ENCODE data around the gene IGFBP7. TPM values are rescaled to one million over a fixed set of nuclear protein-coding genes. Genes with fewer than 3 reads are reported as not detected.

IGFBP7 gene
- 100 to 1,000 TPM in 3 of 6 donors, 10 to 100 TPM in 3; 49.4 to 324 (median 120) TPM for total RNA-seq
- polyA plus RNA-seq: 100 to 1,000 TPM; 156 to 186 TPM

GRCh38 chr4:57109847-57110639 lies at the start of gene IGFBP7:
Gene IGFBP7, minus strand, starts transcription at chr4:57110385. Its CDS starts 34 bp downstream, at chr4:57110351.
- H3K27me3 ChIP-seq: no peaks in the 10 kb centered on the region
- DNase-seq: peak; percentile 27 to 71 (median 48)
- H3K4me1 ChIP-seq: peaks cover 0 to 6% (median 0%) of the 10 kb centered on the region in 3 donors
- intact Hi-C loops (cut with DNase I): no loop called here
- no peak for FAIRE-seq
- 2% methylated on average over 57 to 101 of the region's 101 CpGs for WGBS, 2 donors
- H3K27ac ChIP-seq: peak within 1 kb of the TSS; percentile 36 to 81 (median 68)
- no peaks in the 10 kb centered on the region for H3K36me3 ChIP-seq
- peak; percentile 76 to 87 (median 82) for ATAC-seq
- H3K9me3 ChIP-seq: no peaks in the 10 kb centered on the region
- peak within 1 kb of the TSS; percentile 24 to 56 (median 41) for H3K4me3 ChIP-seq
- TF ChIP-seq, protein P1, sequence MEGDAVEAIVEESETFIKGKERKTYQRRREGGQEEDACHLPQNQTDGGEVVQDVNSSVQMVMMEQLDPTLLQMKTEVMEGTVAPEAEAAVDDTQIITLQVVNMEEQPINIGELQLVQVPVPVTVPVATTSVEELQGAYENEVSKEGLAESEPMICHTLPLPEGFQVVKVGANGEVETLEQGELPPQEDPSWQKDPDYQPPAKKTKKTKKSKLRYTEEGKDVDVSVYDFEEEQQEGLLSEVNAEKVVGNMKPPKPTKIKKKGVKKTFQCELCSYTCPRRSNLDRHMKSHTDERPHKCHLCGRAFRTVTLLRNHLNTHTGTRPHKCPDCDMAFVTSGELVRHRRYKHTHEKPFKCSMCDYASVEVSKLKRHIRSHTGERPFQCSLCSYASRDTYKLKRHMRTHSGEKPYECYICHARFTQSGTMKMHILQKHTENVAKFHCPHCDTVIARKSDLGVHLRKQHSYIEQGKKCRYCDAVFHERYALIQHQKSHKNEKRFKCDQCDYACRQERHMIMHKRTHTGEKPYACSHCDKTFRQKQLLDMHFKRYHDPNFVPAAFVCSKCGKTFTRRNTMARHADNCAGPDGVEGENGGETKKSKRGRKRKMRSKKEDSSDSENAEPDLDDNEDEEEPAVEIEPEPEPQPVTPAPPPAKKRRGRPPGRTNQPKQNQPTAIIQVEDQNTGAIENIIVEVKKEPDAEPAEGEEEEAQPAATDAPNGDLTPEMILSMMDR (IDR thresholded peaks at IDR 0.05): no peak

GRCh38 chr4:57159866-57160265 lies 49.7 kb upstream of the IGFBP7 start:
- H3K36me3 ChIP-seq: no peaks in the 10 kb centered on the region
- intact Hi-C loops (cut with DNase I): no loop called here
- 60 to 76% methylated on average over 1 of the region's 1 CpG for WGBS, 2 donors
- H3K4me3 ChIP-seq: no peak overlapping the region
- H3K9me3 ChIP-seq: no peaks in the 10 kb centered on the region
- no peak overlapping the region for H3K27ac ChIP-seq
- no peaks in the 10 kb centered on the region for H3K27me3 ChIP-seq
- TF ChIP-seq, protein P1 (IDR thresholded peaks at IDR 0.05): no peak
- FAIRE-seq: no peak
- no peak for ATAC-seq
- no peak for DNase-seq
- H3K4me1 ChIP-seq: peaks cover 0 to 3% (median 0%) of the 10 kb centered on the region in 3 donors

GRCh38 chr4:57158762-57159161 lies 48.6 kb upstream of the IGFBP7 start:
- WGBS, 2 donors: 83% methylated on average over 1 of the region's 1 CpG

GRCh38 chr4:57158221-57158620 lies 48.0 kb upstream of the IGFBP7 start:
- H3K4me1 ChIP-seq: peaks cover 0 to under 1% (median 0%) of the 10 kb centered on the region in 3 donors
- H3K4me3 ChIP-seq: no peak overlapping the region
- no peak overlapping the region for H3K27ac ChIP-seq
- 46 to 54% methylated on average over 2 of the region's 2 CpGs for WGBS, 2 donors
- TF ChIP-seq, protein P1 (IDR thresholded peaks at IDR 0.05): no peak
- ATAC-seq: no peak
- no peaks in the 10 kb centered on the region for H3K9me3 ChIP-seq
- intact Hi-C loops (cut with DNase I): no loop called here
- FAIRE-seq: no peak
- H3K36me3 ChIP-seq: no peaks in the 10 kb centered on the region
- no peak for DNase-seq
- H3K27me3 ChIP-seq: no peaks in the 10 kb centered on the region

More at GRCh38 chr4:57158762-57159161, 48.6 kb upstream of the IGFBP7 start:
- intact Hi-C loops (cut with DNase I): no loop called here
- no peak overlapping the region for H3K27ac ChIP-seq
- H3K9me3 ChIP-seq: no peaks in the 10 kb centered on the region
- TF ChIP-seq, protein P1 (IDR thresholded peaks at IDR 0.05): no peak
- FAIRE-seq: no peak
- no peak for ATAC-seq
- no peak overlapping the region for H3K4me3 ChIP-seq
- H3K36me3 ChIP-seq: no peaks in the 10 kb centered on the region
- no peaks in the 10 kb centered on the region for H3K27me3 ChIP-seq
- no peak for DNase-seq
- peaks cover 0 to 3% (median 0%) of the 10 kb centered on the region in 3 donors for H3K4me1 ChIP-seq

Measured in pancreas (tissue), 10 donors.